Measurements from ENCODE around the gene NUP210L.
A peak's percentile ranks its signal among the peaks of the same experiment; 100 is the strongest.
"Not testable (repeated sequence)": the region's sequence is repeated elsewhere in the genome, so short reads cannot be mapped to it uniquely, and the experiment has no call there.

NUP210L gene

GRCh38 chr1:154167461-154167860, 12.6 kb upstream of the NUP210L start:
- DNase-seq, result no peak

GRCh38 chr1:154166207-154166606, 11.3 kb upstream of the NUP210L start:
- no peak for DNase-seq

- no peak for DNase-seq
These were observed 4.7 kb upstream of the NUP210L start for GRCh38 chr1:154159554-154159953.

- DNase-seq, result no peak
These were observed 3.6 kb upstream of the NUP210L start for GRCh38 chr1:154158307-154159125.

- peak; percentile 32 for DNase-seq
These were observed 2.8 kb upstream of the NUP210L start for GRCh38 chr1:154157520-154158306.

- no peak for DNase-seq
These were observed 378 bp upstream of the NUP210L start for GRCh38 chr1:154155251-154155650.

GRCh38 chr1:154154053-154154452, 820 bp downstream of the NUP210L start:
- no peak for DNase-seq

GRCh38 chr1:154151311-154151710, 3.6 kb downstream of the NUP210L start:
- DNase-seq, result no peak

GRCh38 chr1:154148807-154149206, 6.1 kb downstream of the NUP210L start:
- no peak for DNase-seq

GRCh38 chr1:154147505-154147904, 7.4 kb downstream of the NUP210L start:
- not testable (repeated sequence) for DNase-seq

GRCh38 chr1:154145986-154146385, 8.9 kb downstream of the NUP210L start:
- DNase-seq, result no peak

- no peak for DNase-seq
These were observed 12.5 kb downstream of the NUP210L start for GRCh38 chr1:154142358-154142757.

GRCh38 chr1:154141240-154141639, 13.6 kb downstream of the NUP210L start:
- DNase-seq, result no peak

- DNase-seq, result no peak
These were observed 17.0 kb downstream of the NUP210L start for GRCh38 chr1:154137888-154138287.

- DNase-seq, result no peak
These were observed 21.6 kb downstream of the NUP210L start for GRCh38 chr1:154133256-154133655.

- DNase-seq, result no peak
These were observed 25.4 kb downstream of the NUP210L start for GRCh38 chr1:154129391-154129970.

- not testable (repeated sequence) for DNase-seq
These were observed 31.7 kb downstream of the NUP210L start for GRCh38 chr1:154123205-154123604.

GRCh38 chr1:154117642-154118041, 37.2 kb downstream of the NUP210L start:
- no peak for DNase-seq

- no peak for DNase-seq
These were observed 39.7 kb downstream of the NUP210L start for GRCh38 chr1:154115180-154115579.

- DNase-seq, result no peak
These were observed 50.3 kb downstream of the NUP210L start for GRCh38 chr1:154104433-154105082.

GRCh38 chr1:154100141-154100540, 54.7 kb downstream of the NUP210L start:
- DNase-seq, result not testable (repeated sequence)

GRCh38 chr1:154097873-154098272, 57.0 kb downstream of the NUP210L start:
- DNase-seq, result no peak

GRCh38 chr1:154095456-154096060, 59.3 kb downstream of the NUP210L start:
- no peak for DNase-seq
